GM18909 (cell line): ENCODE measurements around the gene G6PC3.
"Not testable (repeated sequence)": the region's sequence is repeated elsewhere in the genome, so short reads cannot be mapped to it uniquely, and the experiment has no call there.

Source experiments
- ATAC-seq: cut with Tn5 transposase; IDR thresholded peaks from one replicate; pipeline ENCODE4 v1.9.1; 2021; ENCODE audit warnings: mild to moderate bottlenecking; ENCODE audit not compliant: unreplicated experiment, poor library complexity

G6PC3 gene

GRCh38 chr17:44070455-44071197 lies at the start of gene G6PC3:
Gene G6PC3, plus strand, starts transcription at chr17:44070735. Its CDS starts 231 bp downstream, at chr17:44070966.
- peak; percentile 72 for ATAC-seq

GRCh38 chr17:44021227-44021626 lies 49.3 kb upstream of the G6PC3 start:
- not testable (repeated sequence) for ATAC-seq

- ATAC-seq = no peak
These were observed 48.3 kb upstream of the G6PC3 start for GRCh38 chr17:44022246-44022645.

- no peak for ATAC-seq
These were observed 46.8 kb upstream of the G6PC3 start for GRCh38 chr17:44023545-44024270.

GRCh38 chr17:44024271-44024663 lies 46.3 kb upstream of the G6PC3 start:
- no peak for ATAC-seq

GRCh38 chr17:44024853-44025252 lies 45.7 kb upstream of the G6PC3 start:
- no peak for ATAC-seq

- ATAC-seq = no peak
These were observed 40.8 kb upstream of the G6PC3 start for GRCh38 chr17:44029736-44030135.

GRCh38 chr17:44030482-44030881 lies 40.1 kb upstream of the G6PC3 start:
- no peak for ATAC-seq

- ATAC-seq = no peak
These were observed 36.6 kb upstream of the G6PC3 start for GRCh38 chr17:44033861-44034408.

GRCh38 chr17:44034688-44035087 lies 35.8 kb upstream of the G6PC3 start:
- not testable (repeated sequence) for ATAC-seq

- no peak for ATAC-seq
These were observed 33.1 kb upstream of the G6PC3 start for GRCh38 chr17:44037471-44037870.

GRCh38 chr17:44038604-44039011 lies 31.9 kb upstream of the G6PC3 start:
- no peak for ATAC-seq

GRCh38 chr17:44039829-44040635 lies 30.5 kb upstream of the G6PC3 start:
- ATAC-seq = no peak

GRCh38 chr17:44043272-44043696 lies 27.3 kb upstream of the G6PC3 start:
- ATAC-seq = no peak

- ATAC-seq = no peak
These were observed 26.5 kb upstream of the G6PC3 start for GRCh38 chr17:44044071-44044470.

GRCh38 chr17:44045486-44045885 lies 25.0 kb upstream of the G6PC3 start:
- ATAC-seq = no peak

GRCh38 chr17:44046893-44047292 lies 23.6 kb upstream of the G6PC3 start:
- not testable (repeated sequence) for ATAC-seq

- ATAC-seq = no peak
These were observed 21.1 kb upstream of the G6PC3 start for GRCh38 chr17:44049294-44050060.

- ATAC-seq = no peak
These were observed 17.2 kb upstream of the G6PC3 start for GRCh38 chr17:44053125-44053872.
